CD8-positive, alpha-beta memory T cell (primary cell): ENCODE results near the gene CAPN5. TPM values are rescaled to one million over a fixed set of nuclear protein-coding genes. Genes with fewer than 3 reads are reported as not detected.

ENCODE experiments used
- CTCF ChIA-PET: fragments of 350-600 bp; sonication (Branson Sonifier 250); formaldehyde crosslinking; loops from one replicate; lab custom pipeline; 2021; ENCODE audit warnings: antibody characterized with exemption; lab: Charles Lee
- POLR2A ChIA-PET: fragments of 350-600 bp; sonication (Branson Sonifier 250); formaldehyde crosslinking; loops from one replicate; lab custom pipeline; 2021; ENCODE audit warnings: antibody characterized with exemption; lab: Charles Lee
- DNase-seq, 5 donors: peaks; one replicate each; pipeline versions ENCODE4 v3.0.0 to v3.0.0-alpha.2; 2020 to 2022; ENCODE audit warnings: mixed read lengths in 1 of 5
- H3K27ac ChIP-seq: one replicate; pipeline ENCODE4 v1.7.0; 2013; ENCODE audit warnings: low read depth, mild to moderate bottlenecking, low read length, moderate library complexity
- H3K27me3 ChIP-seq: 2 replicates; pipeline ENCODE4 v1.7.0; 2013; ENCODE audit warnings: low read length, mild to moderate bottlenecking; ENCODE audit not compliant: insufficient read depth, poor library complexity, severe bottlenecking
- H3K36me3 ChIP-seq: 2 replicates; pipeline ENCODE4 v1.7.0; 2013; ENCODE audit warnings: mild to moderate bottlenecking, low read length, moderate library complexity; ENCODE audit not compliant: insufficient read depth
- H3K4me1 ChIP-seq: 2 replicates; pipeline ENCODE4 v1.7.0; 2013; ENCODE audit warnings: mild to moderate bottlenecking, low read length, moderate library complexity; ENCODE audit not compliant: insufficient read depth
- H3K4me3 ChIP-seq: 2 replicates; pipeline ENCODE4 v1.7.0; 2013; ENCODE audit warnings: mild to moderate bottlenecking, low read length
- H3K9me3 ChIP-seq: 2 replicates; pipeline ENCODE4 v1.7.0; 2013; ENCODE audit warnings: mild to moderate bottlenecking, low read length
- H3K27ac Mint-ChIP-seq, 8 donors: one replicate each; pipeline ENCODE4 v1.8.0; 2020 to 2021; ENCODE audit warnings: mixed read lengths in 8 of 8, mild to moderate bottlenecking in 6 of 8, inconsistent platforms in 3 of 8, moderate library complexity in 3 of 8
- H3K27me3 Mint-ChIP-seq, 2 donors: one replicate each; pipeline ENCODE4 v1.8.0; 2020 to 2021; ENCODE audit warnings: mixed read lengths in 2 of 2, mild to moderate bottlenecking in 1 of 2, moderate library complexity in 1 of 2
- H3K36me3 Mint-ChIP-seq, 3 donors: one replicate each; pipeline ENCODE4 v1.8.0; 2020 to 2021; ENCODE audit warnings: mixed read lengths in 3 of 3, inconsistent platforms in 1 of 3, mild to moderate bottlenecking in 1 of 3
- H3K4me1 Mint-ChIP-seq, 3 donors: one replicate each; pipeline ENCODE4 v1.8.0; 2020 to 2021; ENCODE audit warnings: mixed read lengths in 3 of 3, inconsistent platforms in 1 of 3, mild to moderate bottlenecking in 1 of 3
- H3K4me3 Mint-ChIP-seq, 7 donors: one replicate each; pipeline ENCODE4 v1.8.0; 2020 to 2021; ENCODE audit warnings: mixed read lengths in 7 of 7, mild to moderate bottlenecking in 6 of 7, moderate library complexity in 4 of 7, inconsistent platforms in 2 of 7
- H3K9me3 Mint-ChIP-seq, 5 donors: one replicate each; pipeline ENCODE4 v1.8.0; 2020 to 2022; ENCODE audit warnings: mixed read lengths in 5 of 5, mild to moderate bottlenecking in 3 of 5, moderate library complexity in 2 of 5, inconsistent platforms in 1 of 5
- polyA plus RNA-seq: library from polyadenylated mRNA; unstranded; fragments of 300-500 nt; fragmentation: Illumina TruSeq; gene quantifications from one replicate; pipeline ENCODE4 v1.2.3, GENCODE V29; 2021
- total RNA-seq, 2 experiments: library from RNA; stranded (reverse); gene quantifications; one replicate each; pipeline ENCODE4 v1.2.3, GENCODE V29; 2021

CAPN5 gene
- total and polyA plus RNA-seq, 3 experiments from 2014 or later = 0.78 to 3.4 (median 1.1) TPM

DNA sequence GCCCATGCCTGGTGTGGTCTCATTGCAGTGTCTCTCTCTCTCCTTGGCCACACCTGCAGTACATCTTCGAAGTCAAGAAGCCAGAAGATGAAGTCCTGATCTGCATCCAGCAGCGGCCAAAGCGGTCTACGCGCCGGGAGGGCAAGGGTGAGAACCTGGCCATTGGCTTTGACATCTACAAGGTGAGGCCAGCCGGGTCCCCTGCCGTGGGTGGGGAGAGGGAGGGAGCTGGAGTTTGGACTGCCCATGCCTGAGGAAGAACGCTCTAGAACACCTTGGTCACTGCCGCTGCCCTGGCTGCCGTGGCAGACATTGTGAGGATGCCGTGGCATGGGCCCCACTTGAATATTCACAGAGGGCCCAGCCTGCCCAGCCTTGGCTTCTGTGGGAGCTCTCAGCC, 52.2 kb downstream of the CAPN5 start:
- CTCF ChIA-PET = no interaction called here
- Mint-ChIP-seq H3K27me3 (no peaks in the 10 kb centered on the region), H3K36me3 (peaks cover 0 to 11% (median 0%) of the 10 kb centered on the region in 3 donors), H3K9me3 (no peaks in the 10 kb centered on the region), H3K4me1 (peaks cover 0 to 3% (median 0%) of the 10 kb centered on the region in 3 donors), H3K27ac (no peak overlapping the region), H3K4me3 (no peak overlapping the region)
- no peak for DNase-seq
- H3K27me3 ChIP-seq = no peaks in the 10 kb centered on the region
- H3K36me3 ChIP-seq = no peaks in the 10 kb centered on the region
- H3K27ac ChIP-seq = no peak overlapping the region
- POLR2A ChIA-PET = no interaction called here
- H3K9me3 ChIP-seq = no peaks in the 10 kb centered on the region
- no peak overlapping the region for H3K4me3 ChIP-seq
- no peaks in the 10 kb centered on the region for H3K4me1 ChIP-seq

- no peak for DNase-seq
- no peaks in the 10 kb centered on the region for H3K27me3 Mint-ChIP-seq
- peaks cover 0 to 3% (median 0%) of the 10 kb centered on the region in 3 donors for H3K4me1 Mint-ChIP-seq
- H3K27ac ChIP-seq = no peak overlapping the region
- peaks cover 0 to 14% (median 0%) of the 10 kb centered on the region in 3 donors for H3K36me3 Mint-ChIP-seq
- no peaks in the 10 kb centered on the region for H3K9me3 Mint-ChIP-seq
- H3K4me3 ChIP-seq = no peak overlapping the region
- ChIA-PET POLR2A (no interaction called here), CTCF (no interaction called here)
- no peaks in the 10 kb centered on the region for H3K36me3 ChIP-seq
- H3K27ac Mint-ChIP-seq = no peak overlapping the region
- H3K9me3 ChIP-seq = no peaks in the 10 kb centered on the region
- H3K27me3 ChIP-seq = no peaks in the 10 kb centered on the region
- H3K4me3 Mint-ChIP-seq = no peak overlapping the region
- H3K4me1 ChIP-seq = no peaks in the 10 kb centered on the region
Measured at GRCh38 chr11:77119531-77119936, 52.8 kb downstream of the CAPN5 start.

DNA sequence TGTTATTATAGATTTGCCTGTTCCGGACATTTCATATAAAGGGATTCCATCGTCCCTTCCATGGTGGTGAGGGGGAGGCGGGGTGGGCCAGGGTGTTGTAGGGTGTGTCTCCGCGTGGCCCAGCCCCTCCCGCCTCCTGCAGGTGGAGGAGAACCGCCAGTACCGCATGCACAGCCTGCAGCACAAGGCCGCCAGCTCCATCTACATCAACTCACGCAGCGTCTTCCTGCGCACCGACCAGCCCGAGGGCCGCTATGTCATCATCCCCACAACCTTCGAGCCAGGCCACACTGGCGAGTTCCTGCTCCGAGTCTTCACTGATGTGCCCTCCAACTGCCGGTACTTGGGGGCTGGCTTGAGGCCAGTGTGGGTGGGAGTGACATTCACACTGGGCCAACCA, 53.8 kb downstream of the CAPN5 start:
- peaks cover 0 to 3% (median 0%) of the 10 kb centered on the region in 3 donors for H3K4me1 Mint-ChIP-seq
- no peak overlapping the region for H3K4me3 ChIP-seq
- no peaks in the 10 kb centered on the region for H3K9me3 Mint-ChIP-seq
- no peaks in the 10 kb centered on the region for H3K9me3 ChIP-seq
- ChIA-PET CTCF (interaction anchor here (1.8 kb wide), 1 partner anchor 428 kb away, joined by 5 read pairs; no protein-coding TSS in a partner anchor), POLR2A (no interaction called here)
- no peak overlapping the region for H3K27ac Mint-ChIP-seq
- no peak overlapping the region for H3K27ac ChIP-seq
- DNase-seq = no peak
- peaks cover 0 to 14% (median 0%) of the 10 kb centered on the region in 3 donors for H3K36me3 Mint-ChIP-seq
- H3K4me1 ChIP-seq = no peaks in the 10 kb centered on the region
- H3K27me3 ChIP-seq = no peaks in the 10 kb centered on the region
- H3K27me3 Mint-ChIP-seq = no peaks in the 10 kb centered on the region
- no peaks in the 10 kb centered on the region for H3K36me3 ChIP-seq
- H3K4me3 Mint-ChIP-seq = peak overlapping the region in 1 of 7 donors; percentile 75

DNA sequence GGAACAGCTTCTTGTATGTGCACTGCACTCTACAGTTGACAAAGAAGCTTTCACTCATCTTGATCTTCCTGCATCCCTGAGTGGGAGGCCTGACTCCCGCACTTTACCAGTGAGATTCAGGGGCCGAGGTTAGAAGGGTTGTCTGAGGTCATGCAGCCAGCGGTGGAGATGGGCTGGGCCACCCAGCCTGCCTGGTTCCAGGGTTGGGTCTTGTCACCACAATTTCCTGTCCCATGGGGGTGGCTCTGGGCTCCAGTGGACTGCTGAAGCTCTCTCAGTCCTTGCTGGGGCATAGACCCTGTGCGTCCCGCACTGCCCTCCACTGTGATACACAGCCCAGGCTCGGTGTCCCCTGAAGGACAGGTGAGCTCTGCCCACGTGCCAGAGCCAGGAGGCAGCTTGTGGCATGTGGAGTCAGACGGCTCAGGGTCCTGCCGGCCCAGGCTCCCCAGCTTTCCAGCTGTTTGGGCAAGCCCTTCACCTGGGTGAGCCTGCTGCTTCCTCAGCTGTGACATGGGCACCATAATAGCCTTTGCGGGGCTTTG, 54.4 kb downstream of the CAPN5 start:
- no peaks in the 10 kb centered on the region for H3K36me3 ChIP-seq
- H3K4me3 ChIP-seq = no peak overlapping the region
- no peaks in the 10 kb centered on the region for H3K9me3 Mint-ChIP-seq
- no peaks in the 10 kb centered on the region for H3K9me3 ChIP-seq
- H3K36me3 Mint-ChIP-seq = peaks cover 0 to 14% (median 0%) of the 10 kb centered on the region in 3 donors
- peaks cover 0 to 3% (median 0%) of the 10 kb centered on the region in 3 donors for H3K4me1 Mint-ChIP-seq
- no peaks in the 10 kb centered on the region for H3K27me3 ChIP-seq
- H3K27ac Mint-ChIP-seq = no peak overlapping the region
- H3K4me1 ChIP-seq = no peaks in the 10 kb centered on the region
- no peak overlapping the region for H3K27ac ChIP-seq
- no peak for DNase-seq
- no peaks in the 10 kb centered on the region for H3K27me3 Mint-ChIP-seq
- H3K4me3 Mint-ChIP-seq = no peak overlapping the region
- CTCF ChIA-PET = interaction anchor here (1.8 kb wide), 1 partner anchor 427 kb away, joined by 5 read pairs; no protein-coding TSS in a partner anchor
- POLR2A ChIA-PET = interaction anchor here (0.6 kb wide), 1 partner anchor 10 kb away, joined by 3 read pairs; no protein-coding TSS in a partner anchor

- Histone ChIP-seq H3K36me3 (no peaks in the 10 kb centered on the region), H3K4me1 (peaks cover 4% of the 10 kb centered on the region), H3K4me3 (no peak overlapping the region), H3K9me3 (no peaks in the 10 kb centered on the region), H3K27ac (no peak overlapping the region), H3K27me3 (no peaks in the 10 kb centered on the region)
- H3K36me3 Mint-ChIP-seq = peaks cover 0 to 14% (median 0%) of the 10 kb centered on the region in 3 donors
- peaks cover 0 to 6% (median 0%) of the 10 kb centered on the region in 3 donors for H3K4me1 Mint-ChIP-seq
- POLR2A ChIA-PET = interaction anchor here (0.6 kb wide), 2 partner anchors 11 to 98 kb away, joined by 3 read pairs; no protein-coding TSS in a partner anchor
- no peak overlapping the region for H3K4me3 Mint-ChIP-seq
- no peaks in the 10 kb centered on the region for H3K27me3 Mint-ChIP-seq
- no peak for DNase-seq
- no peaks in the 10 kb centered on the region for H3K9me3 Mint-ChIP-seq
- H3K27ac Mint-ChIP-seq = peak overlapping the region in 1 of 8 donors; percentile 65
- CTCF ChIA-PET = interaction anchor here (1.0 to 1.8 kb wide), 2 partner anchors 66 to 426 kb away, joined by 3 to 5 read pairs; no protein-coding TSS in a partner anchor
Measured at GRCh38 chr11:77121876-77122575, 55.3 kb downstream of the CAPN5 start.

- H3K27me3 ChIP-seq = no peaks in the 10 kb centered on the region
- peaks cover 7% of the 10 kb centered on the region for H3K4me1 ChIP-seq
- H3K27ac ChIP-seq = no peak overlapping the region
- CTCF ChIA-PET = interaction anchor here (1.0 kb wide), 1 partner anchor 65 kb away, joined by 3 read pairs; no protein-coding TSS in a partner anchor
- peaks cover 0 to 14% (median 0%) of the 10 kb centered on the region in 3 donors for H3K36me3 Mint-ChIP-seq
- H3K36me3 ChIP-seq = no peaks in the 10 kb centered on the region
- no peaks in the 10 kb centered on the region for H3K9me3 Mint-ChIP-seq
- no peak for DNase-seq
- H3K4me3 ChIP-seq = no peak overlapping the region
- H3K27ac Mint-ChIP-seq = peak overlapping the region in 1 of 8 donors; percentile 13
- POLR2A ChIA-PET = interaction anchor here (0.6 kb wide), 1 partner anchor 99 kb away, joined by 3 read pairs; no protein-coding TSS in a partner anchor
- no peak overlapping the region for H3K4me3 Mint-ChIP-seq
- H3K4me1 Mint-ChIP-seq = peaks cover 4 to 6% (median 4%) of the 10 kb centered on the region in 3 donors
- H3K27me3 Mint-ChIP-seq = no peaks in the 10 kb centered on the region
- H3K9me3 ChIP-seq = no peaks in the 10 kb centered on the region
Measured at GRCh38 chr11:77122576-77123212, 55.9 kb downstream of the CAPN5 start.

- peaks cover 0 to 13% (median 0%) of the 10 kb centered on the region in 3 donors for H3K36me3 Mint-ChIP-seq
- Histone ChIP-seq H3K4me1 (peaks cover 8% of the 10 kb centered on the region), H3K27ac (no peak overlapping the region), H3K9me3 (no peaks in the 10 kb centered on the region), H3K4me3 (no peak overlapping the region), H3K27me3 (no peaks in the 10 kb centered on the region), H3K36me3 (no peaks in the 10 kb centered on the region)
- POLR2A ChIA-PET = interaction anchor here (0.6 kb wide), 1 partner anchor 654 kb away, joined by 3 read pairs; no protein-coding TSS in a partner anchor
- peaks cover 5 to 8% (median 6%) of the 10 kb centered on the region in 3 donors for H3K4me1 Mint-ChIP-seq
- H3K9me3 Mint-ChIP-seq = no peaks in the 10 kb centered on the region
- CTCF ChIA-PET = no interaction called here
- peak overlapping the region in 1 of 8 donors; percentile 11 for H3K27ac Mint-ChIP-seq
- DNase-seq = no peak
- no peak overlapping the region for H3K4me3 Mint-ChIP-seq
- H3K27me3 Mint-ChIP-seq = no peaks in the 10 kb centered on the region
Measured at GRCh38 chr11:77123591-77123990, 56.8 kb downstream of the CAPN5 start.
